AG20443 (cell line): Measurements from ENCODE around the gene GLIS2.
"Not testable (repeated sequence)": the region's sequence is repeated elsewhere in the genome, so short reads cannot be mapped to it uniquely, and the experiment has no call there.

Experiments
- DNase-seq: peaks from one replicate; pipeline ENCODE4 v3.0.0; 2012; ENCODE audit warnings: low spot score, mixed read lengths

Gene GLIS2

GRCh38 chr16:4319454-4320421 lies 3.9 kb downstream of the GLIS2 start:
- peak; percentile 56 for DNase-seq

GRCh38 chr16:4320571-4321137 lies 4.8 kb downstream of the GLIS2 start:
- no peak for DNase-seq

GRCh38 chr16:4321286-4322120 lies 5.6 kb downstream of the GLIS2 start:
- no peak for DNase-seq

GRCh38 chr16:4322121-4323052 lies 6.5 kb downstream of the GLIS2 start:
- DNase-seq = no peak

GRCh38 chr16:4323071-4323844 lies 7.4 kb downstream of the GLIS2 start:
- no peak for DNase-seq

- peak; percentile 91 for DNase-seq
These were observed 8.1 kb downstream of the GLIS2 start for GRCh38 chr16:4323845-4324488.

- DNase-seq = no peak
These were observed 8.8 kb downstream of the GLIS2 start for GRCh38 chr16:4324492-4325252.

- DNase-seq = no peak
These were observed 9.4 kb downstream of the GLIS2 start for GRCh38 chr16:4325253-4325758.

GRCh38 chr16:4327386-4328045 lies 11.6 kb downstream of the GLIS2 start:
- no peak for DNase-seq

- DNase-seq = peak; percentile 86
These were observed 12.3 kb downstream of the GLIS2 start for GRCh38 chr16:4328046-4328781.

GRCh38 chr16:4328782-4329775 lies 13.2 kb downstream of the GLIS2 start:
- no peak for DNase-seq

GRCh38 chr16:4330277-4330874 lies 14.5 kb downstream of the GLIS2 start:
- peak; percentile 92 for DNase-seq

- DNase-seq = no peak
These were observed 16.2 kb downstream of the GLIS2 start for GRCh38 chr16:4332083-4332482.

GRCh38 chr16:4332623-4333307 lies 16.9 kb downstream of the GLIS2 start:
- DNase-seq = no peak

GRCh38 chr16:4333308-4333638 lies 17.4 kb downstream of the GLIS2 start:
- no peak for DNase-seq

- DNase-seq = not testable (repeated sequence)
These were observed 17.8 kb downstream of the GLIS2 start for GRCh38 chr16:4333714-4334113.
